Subcutaneous adipose tissue (tissue), 4 donors: ENCODE results near the gene TRIM40. TPM values are rescaled to one million over a fixed set of nuclear protein-coding genes. Genes with fewer than 3 reads are reported as not detected.

ENCODE experiments used
- total RNA-seq, 4 donors: library from RNA; depleted of rRNA; stranded (reverse); fragments of >200 nt; gene quantifications; one replicate each; pipeline ENCODE4 v1.1.0, GENCODE V29; 2016
- TF ChIP-seq, protein P1 (sequence below): fragments of 450-650 bp; IDR thresholded peaks from one replicate; pipeline ENCODE4 v1.5.1; 2016; ENCODE audit warnings: low read depth, mild to moderate bottlenecking, control low read depth, antibody characterized with exemption, moderate library complexity

TRIM40 gene
- total RNA-seq, 4 donors from 2014 or later, result not detected

DNA sequence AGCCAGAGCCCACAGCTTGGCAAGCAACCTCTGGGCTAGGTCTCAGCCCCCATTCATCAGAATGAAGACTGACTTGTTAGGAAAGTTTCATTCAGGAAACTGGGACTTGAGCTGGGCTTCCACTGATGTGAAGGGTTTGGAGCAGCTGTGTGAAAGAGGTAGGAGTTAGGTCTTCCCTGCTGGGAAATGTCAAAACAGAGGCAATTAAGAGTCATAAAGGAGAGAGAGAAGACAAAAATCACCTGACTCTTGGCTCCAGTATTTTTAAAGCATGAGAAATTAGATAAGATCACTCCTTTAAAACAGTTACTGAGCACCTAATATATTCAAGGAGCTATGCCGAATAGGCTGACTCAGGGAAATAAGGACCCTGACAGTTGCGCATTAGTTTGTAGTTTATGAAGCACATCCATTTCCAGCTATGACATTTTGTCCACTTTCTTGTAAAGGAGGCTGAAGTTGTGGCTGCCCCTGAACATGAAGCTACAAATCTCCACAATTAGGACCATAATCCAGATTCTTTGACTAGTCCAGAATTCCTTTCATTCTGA, 3.9 kb upstream of the TRIM40 start:
- TF ChIP-seq, protein P1, sequence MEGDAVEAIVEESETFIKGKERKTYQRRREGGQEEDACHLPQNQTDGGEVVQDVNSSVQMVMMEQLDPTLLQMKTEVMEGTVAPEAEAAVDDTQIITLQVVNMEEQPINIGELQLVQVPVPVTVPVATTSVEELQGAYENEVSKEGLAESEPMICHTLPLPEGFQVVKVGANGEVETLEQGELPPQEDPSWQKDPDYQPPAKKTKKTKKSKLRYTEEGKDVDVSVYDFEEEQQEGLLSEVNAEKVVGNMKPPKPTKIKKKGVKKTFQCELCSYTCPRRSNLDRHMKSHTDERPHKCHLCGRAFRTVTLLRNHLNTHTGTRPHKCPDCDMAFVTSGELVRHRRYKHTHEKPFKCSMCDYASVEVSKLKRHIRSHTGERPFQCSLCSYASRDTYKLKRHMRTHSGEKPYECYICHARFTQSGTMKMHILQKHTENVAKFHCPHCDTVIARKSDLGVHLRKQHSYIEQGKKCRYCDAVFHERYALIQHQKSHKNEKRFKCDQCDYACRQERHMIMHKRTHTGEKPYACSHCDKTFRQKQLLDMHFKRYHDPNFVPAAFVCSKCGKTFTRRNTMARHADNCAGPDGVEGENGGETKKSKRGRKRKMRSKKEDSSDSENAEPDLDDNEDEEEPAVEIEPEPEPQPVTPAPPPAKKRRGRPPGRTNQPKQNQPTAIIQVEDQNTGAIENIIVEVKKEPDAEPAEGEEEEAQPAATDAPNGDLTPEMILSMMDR, result no peak

DNA sequence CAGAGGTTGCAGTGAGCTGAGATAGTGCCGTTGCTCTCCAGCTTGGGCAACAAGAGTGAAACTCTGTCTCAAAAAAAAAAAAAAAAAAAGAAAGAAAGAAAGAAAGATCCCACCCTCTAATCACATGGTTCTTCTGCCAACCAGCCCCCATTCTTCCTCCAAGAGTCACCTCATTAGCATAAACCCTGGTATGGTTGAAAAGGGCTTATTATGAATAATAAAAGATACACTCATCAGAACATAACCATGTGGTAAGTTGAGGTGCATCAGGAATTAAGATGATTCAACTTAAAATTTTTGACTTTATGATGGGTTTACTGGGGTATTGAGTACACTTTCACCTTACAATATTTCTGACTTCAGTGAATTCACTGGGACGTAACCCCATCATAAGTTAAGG, 793 bp upstream of the TRIM40 start:
- TF ChIP-seq, protein P1, result no peak

DNA sequence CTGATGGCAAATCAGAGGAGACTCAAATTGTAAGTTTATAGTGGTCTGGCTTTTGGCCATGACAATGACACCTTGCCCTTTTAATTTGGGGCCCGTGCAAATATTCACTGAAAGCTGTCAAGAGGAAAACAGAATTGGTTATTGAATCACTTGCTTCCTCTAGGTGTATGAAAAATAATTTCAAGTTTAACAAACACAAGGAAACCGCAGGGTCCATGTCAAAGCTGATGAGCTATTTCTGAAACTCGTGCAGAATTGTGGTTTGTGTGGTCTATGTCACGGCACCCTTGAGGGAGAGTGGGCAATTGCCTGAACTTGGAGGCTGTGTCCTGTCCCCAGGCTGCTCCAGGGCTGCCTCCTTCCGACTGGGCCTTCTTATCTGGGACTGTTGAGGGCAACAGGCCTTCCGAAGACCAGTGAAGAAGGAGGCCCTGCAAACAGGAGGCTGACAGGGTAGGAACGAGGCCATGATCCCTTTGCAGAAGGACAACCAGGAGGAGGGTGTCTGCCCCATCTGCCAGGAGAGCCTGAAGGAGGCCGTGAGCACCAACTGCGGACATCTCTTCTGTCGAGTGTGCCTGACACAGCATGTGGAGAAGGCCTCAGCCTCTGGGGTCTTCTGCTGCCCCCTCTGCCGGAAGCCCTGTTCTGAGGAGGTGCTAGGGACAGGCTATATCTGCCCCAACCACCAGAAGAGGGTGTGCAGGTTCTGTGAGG, 788 bp downstream of the TRIM40 start:
- TF ChIP-seq, protein P1, result no peak

DNA sequence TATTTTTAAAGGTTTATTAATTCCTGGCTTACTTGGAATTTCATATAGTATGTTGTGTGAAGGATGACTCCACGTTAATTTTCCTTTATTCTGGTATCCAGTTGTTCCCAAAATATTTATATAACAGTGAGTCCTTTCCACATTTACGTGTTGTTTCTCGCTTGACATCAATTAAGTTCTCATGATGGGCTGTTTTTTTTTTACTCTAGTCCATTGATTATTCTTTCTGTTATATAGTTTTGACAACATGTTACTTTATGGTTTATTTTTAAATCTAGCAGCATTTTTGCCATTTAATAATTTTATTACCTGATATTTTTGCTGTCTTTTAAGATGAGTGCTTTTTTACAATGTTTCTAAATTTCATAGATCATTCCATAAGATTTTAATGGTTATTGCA, 6.7 kb downstream of the TRIM40 start:
- TF ChIP-seq, protein P1, result no peak

DNA sequence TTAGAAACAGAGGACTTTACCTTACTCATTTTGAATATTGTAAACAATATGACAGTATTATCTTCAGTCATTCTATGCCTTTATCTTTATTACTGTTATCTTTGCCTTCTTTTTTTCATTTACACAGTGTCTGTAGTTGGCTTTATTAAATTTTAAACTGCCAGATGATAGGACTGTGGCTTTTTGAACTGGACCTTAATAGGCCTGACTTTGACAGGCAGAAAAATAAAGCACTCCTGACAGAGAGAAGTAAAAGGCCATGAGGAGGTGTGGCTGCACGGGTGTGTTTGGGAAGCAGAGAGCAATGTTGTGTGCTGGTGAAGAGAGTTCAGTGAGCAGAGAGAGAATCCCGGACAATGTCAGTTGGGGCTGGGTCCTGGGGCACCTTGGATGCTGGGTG, 7.8 kb downstream of the TRIM40 start:
- TF ChIP-seq, protein P1, result no peak

DNA sequence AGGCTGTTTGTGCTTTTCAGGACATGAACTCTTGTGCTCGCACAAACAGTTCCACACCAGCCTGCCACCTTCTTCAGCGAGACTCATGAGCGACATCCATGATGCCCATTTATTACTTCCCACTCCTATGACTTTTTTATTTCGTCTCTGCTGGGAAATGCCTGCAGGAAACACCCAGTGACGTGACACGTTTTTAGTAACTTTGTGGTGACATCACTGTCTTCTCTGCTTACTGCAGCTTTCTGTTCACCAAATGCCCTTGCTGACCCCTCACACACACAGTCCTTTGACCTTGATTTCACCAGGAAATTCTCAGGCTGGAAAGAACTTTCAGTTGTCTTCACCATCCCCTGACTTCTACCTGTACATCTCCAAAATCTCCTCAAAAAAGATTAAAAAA, 8.9 kb downstream of the TRIM40 start:
- TF ChIP-seq, protein P1, result no peak

DNA sequence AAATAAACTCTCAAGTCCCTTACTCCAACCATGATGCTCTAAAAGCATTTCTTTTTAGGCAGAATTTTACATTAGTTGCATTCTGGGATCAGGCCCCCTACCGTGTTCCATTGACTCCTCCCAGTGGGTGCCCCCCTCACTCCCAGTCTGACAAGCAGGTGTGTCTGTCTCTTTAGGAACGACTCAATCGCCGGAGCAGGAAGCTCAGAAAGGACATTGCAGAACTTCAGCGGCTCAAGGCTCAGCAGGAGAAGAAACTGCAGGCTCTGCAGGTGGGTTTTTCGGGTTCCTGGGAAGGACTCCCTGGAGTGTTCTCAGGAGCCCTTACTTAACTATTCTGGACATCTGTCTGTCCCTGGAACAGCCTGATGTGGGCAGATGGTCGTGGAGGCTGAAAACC, 9.9 kb downstream of the TRIM40 start:
- TF ChIP-seq, protein P1, result no peak
